Panc1 (cell line): ENCODE data around the gene GPR21. TPM values are rescaled to one million over a fixed set of nuclear protein-coding genes. Genes with fewer than 3 reads are reported as not detected.
A peak's percentile ranks its signal among the peaks of the same experiment; 100 is the strongest.

Experiments
- ATAC-seq: fragments of 200-7000 bp; cut with Tn5 transposase; 2 replicates; pipeline ENCODE4 v1.9.1; 2020; ENCODE audit warnings: mild to moderate bottlenecking, moderate library complexity
- BruUV-seq: library from RNA; stranded (reverse); fragments of 400-500 nt; replicated peaks from 2 replicates; lab custom pipeline; 2021; lab: Mats Ljungman, UMichigan
- CTCF ChIA-PET: fragments of 300-600 bp; sonication (Branson Sonifier 250); formaldehyde crosslinking; loops from one replicate; lab custom pipeline; 2022; ENCODE audit warnings: antibody characterized with exemption; lab: Charles Lee
- POLR2A ChIA-PET: fragments of 300-600 bp; sonication (Branson Sonifier 250); formaldehyde crosslinking; loops from one replicate; lab custom pipeline; 2022; ENCODE audit warnings: antibody characterized with exemption; lab: Charles Lee
- DNase-seq: peaks from one replicate; pipeline ENCODE4 v3.0.0-alpha.2; 2010; ENCODE audit warnings: low read depth, low spot score
- H3K27ac ChIP-seq: 2 replicates; pipeline ENCODE4 v1.5.1; 2011; ENCODE audit warnings: mild to moderate bottlenecking, low read length, inconsistent platforms
- H3K27me3 ChIP-seq: fragments of 200-500 bp; sonication (Bioruptor generic); 2 replicates; pipeline ENCODE4 v1.6.0; 2014; ENCODE audit warnings: low read length, inconsistent platforms; ENCODE audit not compliant: control insufficient read depth, insufficient read depth
- H3K36me3 ChIP-seq: fragments of 200-500 bp; sonication (Bioruptor generic); 2 replicates; pipeline ENCODE4 v1.5.1; 2014; ENCODE audit warnings: inconsistent platforms, mild to moderate bottlenecking, low read length, moderate library complexity; ENCODE audit not compliant: control insufficient read depth, insufficient read depth
- H3K4me1 ChIP-seq: 2 replicates; pipeline ENCODE4 v1.5.1; 2011; ENCODE audit warnings: inconsistent platforms, mild to moderate bottlenecking, low read length, moderate library complexity; ENCODE audit not compliant: control insufficient read depth, insufficient read depth
- H3K4me3 ChIP-seq, 2 experiments: 2 replicates each; pipeline ENCODE4 v1.5.1; 2011 to 2012; ENCODE audit warnings: low read depth in 2 of 2, low read length in 2 of 2, mild to moderate bottlenecking in 2 of 2, inconsistent platforms in 1 of 2, moderate library complexity in 1 of 2
- H3K9me3 ChIP-seq: fragments of 200-500 bp; sonication (Bioruptor generic); 2 replicates; pipeline ENCODE4 v1.5.1; 2014; ENCODE audit warnings: low read depth, mild to moderate bottlenecking, inconsistent platforms, low read length, moderate library complexity; ENCODE audit not compliant: control insufficient read depth, insufficient read depth
- CTCF ChIP-seq: fragments of 450-650 bp; IDR thresholded peaks from 2 replicates; pipeline ENCODE4 v1.5.1; 2017; ENCODE audit warnings: mild to moderate bottlenecking
- POLR2AphosphoS5 ChIP-seq: IDR thresholded peaks from 2 replicates; pipeline ENCODE4 v1.6.1; 2012; ENCODE audit warnings: mild to moderate bottlenecking, low read depth, low read length, moderate library complexity
- REST ChIP-seq, 2 experiments: IDR thresholded peaks; 2 replicates each; pipeline ENCODE4 v1.6.1; 2011 to 2012; ENCODE audit warnings: low read depth in 2 of 2, control low read depth in 1 of 2, low read length in 1 of 2, mild to moderate bottlenecking in 1 of 2, moderate library complexity in 1 of 2; ENCODE audit not compliant: insufficient read depth in 1 of 2
- SIN3A ChIP-seq: IDR thresholded peaks from 2 replicates; pipeline ENCODE4 v1.6.1; 2012; ENCODE audit warnings: low read depth, mild to moderate bottlenecking, low read length, moderate library complexity, borderline replicate concordance; ENCODE audit not compliant: insufficient read depth
- TCF7L2 ChIP-seq: IDR thresholded peaks from 2 replicates; pipeline ENCODE4 v1.6.1; 2011; ENCODE audit warnings: mild to moderate bottlenecking, low read depth, low read length, inconsistent platforms
- in situ Hi-C: cut with HindIII; loops from 2 replicates; pipeline ENCODE4 v1.10.0; 2016; ENCODE audit warnings: low sequenced_read_pairs, low pct_unique_long_range_greater_than_20kb
- intact Hi-C: fragments of 100-400 bp; cut with micrococcal nuclease; formaldehyde crosslinking; loops from one replicate; pipeline ENCODE4 v1.10.0; 2022; ENCODE audit not compliant: unreplicated experiment
- total RNA-seq: library from RNA; stranded (reverse); gene quantifications from one replicate; pipeline ENCODE4 v1.2.1, GENCODE V29; 2021; ENCODE audit not compliant: unreplicated experiment

GPR21 gene
- total RNA-seq, 1 experiment from 2014 or later, result not detected

- no peaks in the 10 kb centered on the region for H3K4me1 ChIP-seq
- no peaks in the 10 kb centered on the region for H3K27me3 ChIP-seq
- ChIA-PET POLR2A (interaction anchor here (0.7 kb wide), 1 partner anchor 693 kb away, joined by 10 read pairs; no protein-coding TSS in a partner anchor), CTCF (interaction anchor here (0.6 to 0.7 kb wide), 6 partner anchors 11 to 892 kb away, joined by 3 to 8 read pairs (median 4); no protein-coding TSS in a partner anchor)
- DNase-seq (peak; percentile 13), ATAC-seq (peak; percentile 60; the same call in 1 of the 2 replicates)
- no peaks in the 10 kb centered on the region for H3K9me3 ChIP-seq
- in situ Hi-C loops, result no loop called here
- no peak overlapping the region for H3K27ac ChIP-seq
- H3K36me3 ChIP-seq, result peaks cover 14% of the 10 kb centered on the region; the same call in 1 of the 2 replicates
- intact Hi-C loops, result no loop called here
- TF ChIP-seq CTCF, result peak; percentile 64
- TF ChIP-seq TCF7L2, result no peak
- no TSS peak for BruUV-seq
- no peak overlapping the region for H3K4me3 ChIP-seq
Observed at GRCh38 chr9:122991370-122991830, 42.1 kb upstream of the GPR21 start.

GRCh38 chr9:122996586-122996985, 36.9 kb upstream of the GPR21 start:
- Histone ChIP-seq H3K27me3 (no peaks in the 10 kb centered on the region), H3K36me3 (peaks cover 19% of the 10 kb centered on the region; the same call in 1 of the 2 replicates), H3K4me1 (no peaks in the 10 kb centered on the region), H3K27ac (no peak overlapping the region), H3K9me3 (no peaks in the 10 kb centered on the region), H3K4me3 (no peak overlapping the region)
- ChIA-PET CTCF (no interaction called here), POLR2A (interaction anchor here (0.6 kb wide), 1 partner anchor 20 kb away, joined by 3 read pairs; no protein-coding TSS in a partner anchor)
- DNase-seq (no peak), ATAC-seq (no peak)
- no peak for TF ChIP-seq SIN3A
- no peak for TF ChIP-seq REST (IDR thresholded peaks at IDR 0.05; ENCODE audit: insufficient read depth in 1 of 2, low read depth in 2 of 2, low read length in 1 of 2)
- TF ChIP-seq CTCF, result no peak
- no peak for TF ChIP-seq TCF7L2
- TF ChIP-seq POLR2AphosphoS5, result no peak
- in situ Hi-C loops, result no loop called here
- no TSS peak for BruUV-seq
- intact Hi-C loops, result no loop called here
